Left ventricle myocardium inferior (tissue), 1 donor: Measurements from ENCODE around the gene NUTM2E. TPM values are rescaled to one million over a fixed set of nuclear protein-coding genes. Genes with fewer than 3 reads are reported as not detected.
A peak's percentile ranks its signal among the peaks of the same experiment; 100 is the strongest.
"Not testable (repeated sequence)": the region's sequence is repeated elsewhere in the genome, so short reads cannot be mapped to it uniquely, and the experiment has no call there.

ENCODE experiments used
- DNase-seq: peaks from one replicate; pipeline ENCODE4 v3.0.0-alpha.2; 2020
- H3K27ac ChIP-seq: fragments of 200-600 bp; replicated peaks from 2 replicates; pipeline ENCODE4 v1.8.0; 2021
- H3K27me3 ChIP-seq: fragments of 200-600 bp; 2 replicates; pipeline ENCODE4 v1.8.0; 2021; ENCODE audit warnings: low read depth
- H3K36me3 ChIP-seq: fragments of 200-600 bp; 2 replicates; pipeline ENCODE4 v1.8.0; 2021
- H3K4me1 ChIP-seq: fragments of 200-600 bp; 2 replicates; pipeline ENCODE4 v1.8.0; 2021
- H3K4me3 ChIP-seq: fragments of 200-600 bp; 2 replicates; pipeline ENCODE4 v1.8.0; 2021; ENCODE audit warnings: mild to moderate bottlenecking, moderate library complexity
- H3K9me3 ChIP-seq: fragments of 200-600 bp; replicated peaks from 2 replicates; pipeline ENCODE4 v1.8.0; 2021
- CTCF ChIP-seq: fragments of 200-600 bp; IDR thresholded peaks from 2 replicates; pipeline ENCODE4 v1.8.0; 2021; ENCODE audit warnings: antibody characterized with exemption, mild to moderate bottlenecking, borderline replicate concordance
- intact Hi-C: fragments of 100-400 bp; cut with micrococcal nuclease; formaldehyde crosslinking; loops from one replicate; pipeline ENCODE4 v1.11.0; 2022
- total RNA-seq: library from RNA; stranded (reverse); fragmentation: NEBNext Ultra II Directional; extraction: Animal tissue kit (Norgen Biotek cat#: 25700); gene quantifications from one replicate; pipeline ENCODE4 v1.2.1, GENCODE V29; 2021
- donor health status: DM: no; HTN: yes; CAD: no; lungs with severe emphysema.

NUTM2E gene
- total RNA-seq, 1 donor from 2014 or later, result not detected

GRCh38 chr10:79823387-79823786 lies 3.2 kb upstream of the NUTM2E start:
- H3K27ac ChIP-seq, H3K27me3 ChIP-seq, H3K36me3 ChIP-seq, H3K9me3 ChIP-seq, intact Hi-C loops, H3K4me3 ChIP-seq, DNase-seq: not testable (repeated sequence)
- H3K4me1 ChIP-seq, result peaks cover 13% of the 10 kb centered on the region

- Histone ChIP-seq H3K4me1 (peaks cover 20% of the 10 kb centered on the region), H3K27ac (peak overlapping the region; percentile 91), H3K4me3 (peak overlapping the region; percentile 68)
- H3K9me3 ChIP-seq, H3K36me3 ChIP-seq, intact Hi-C loops, H3K27me3 ChIP-seq: not testable (repeated sequence)
- DNase-seq, result peak; percentile 20
- peak; percentile 41 for TF ChIP-seq CTCF
Measured at GRCh38 chr10:79825587-79826011, 940 bp upstream of the NUTM2E start.

GRCh38 chr10:79826131-79826495 lies 426 bp upstream of the NUTM2E start:
- H3K9me3 ChIP-seq, H3K36me3 ChIP-seq, intact Hi-C loops, H3K27me3 ChIP-seq, DNase-seq: not testable (repeated sequence)
- Histone ChIP-seq H3K27ac (peak overlapping the region; percentile 91), H3K4me3 (peak overlapping the region; percentile 68), H3K4me1 (peaks cover 20% of the 10 kb centered on the region)

- DNase-seq, H3K27me3 ChIP-seq, H3K9me3 ChIP-seq, H3K27ac ChIP-seq, H3K4me1 ChIP-seq, intact Hi-C loops, H3K4me3 ChIP-seq, H3K36me3 ChIP-seq: not testable (repeated sequence)
Measured at GRCh38 chr10:79833833-79834232, 7.3 kb downstream of the NUTM2E start.

- H3K9me3 ChIP-seq, intact Hi-C loops, H3K27me3 ChIP-seq, H3K4me1 ChIP-seq, DNase-seq, H3K27ac ChIP-seq, H3K4me3 ChIP-seq, H3K36me3 ChIP-seq: not testable (repeated sequence)
Measured at GRCh38 chr10:79835891-79836290, 9.4 kb downstream of the NUTM2E start.

- H3K4me3 ChIP-seq, H3K27me3 ChIP-seq, DNase-seq, H3K36me3 ChIP-seq, H3K9me3 ChIP-seq, intact Hi-C loops, H3K4me1 ChIP-seq, H3K27ac ChIP-seq: not testable (repeated sequence)
Measured at GRCh38 chr10:79836891-79837290, 10.4 kb downstream of the NUTM2E start.

- H3K4me1 ChIP-seq, H3K9me3 ChIP-seq, H3K4me3 ChIP-seq, H3K27me3 ChIP-seq, intact Hi-C loops, DNase-seq, H3K27ac ChIP-seq, H3K36me3 ChIP-seq: not testable (repeated sequence)
Measured at GRCh38 chr10:79838441-79838840, 11.9 kb downstream of the NUTM2E start.

GRCh38 chr10:79853191-79853854 lies 26.8 kb downstream of the NUTM2E start:
- H3K27ac ChIP-seq, result peak overlapping the region; percentile 46
- H3K9me3 ChIP-seq, H3K36me3 ChIP-seq, H3K4me1 ChIP-seq, intact Hi-C loops, H3K27me3 ChIP-seq, H3K4me3 ChIP-seq, DNase-seq: not testable (repeated sequence)

GRCh38 chr10:79862269-79862668 lies 35.7 kb downstream of the NUTM2E start:
- H3K36me3 ChIP-seq, H3K9me3 ChIP-seq, H3K4me1 ChIP-seq, intact Hi-C loops, H3K27ac ChIP-seq, DNase-seq, H3K27me3 ChIP-seq, H3K4me3 ChIP-seq: not testable (repeated sequence)

- H3K27ac ChIP-seq, H3K4me1 ChIP-seq, H3K36me3 ChIP-seq, DNase-seq, intact Hi-C loops, H3K9me3 ChIP-seq, H3K27me3 ChIP-seq, H3K4me3 ChIP-seq: not testable (repeated sequence)
Measured at GRCh38 chr10:79862803-79863202, 36.3 kb downstream of the NUTM2E start.

- H3K27me3 ChIP-seq, H3K9me3 ChIP-seq, H3K36me3 ChIP-seq, H3K27ac ChIP-seq, H3K4me3 ChIP-seq, DNase-seq, intact Hi-C loops, H3K4me1 ChIP-seq: not testable (repeated sequence)
Measured at GRCh38 chr10:79866903-79867551, 40.5 kb downstream of the NUTM2E start.

GRCh38 chr10:79868023-79868422 lies 41.5 kb downstream of the NUTM2E start:
- H3K27ac ChIP-seq, H3K4me3 ChIP-seq, intact Hi-C loops, H3K27me3 ChIP-seq, H3K36me3 ChIP-seq, DNase-seq, H3K4me1 ChIP-seq, H3K9me3 ChIP-seq: not testable (repeated sequence)

GRCh38 chr10:79869439-79870097 lies 43.0 kb downstream of the NUTM2E start:
- H3K4me3 ChIP-seq, H3K27me3 ChIP-seq, H3K36me3 ChIP-seq, intact Hi-C loops, DNase-seq, H3K9me3 ChIP-seq, H3K4me1 ChIP-seq, H3K27ac ChIP-seq: not testable (repeated sequence)
